Gastrocnemius medialis (tissue), 4 donors: ENCODE data around the gene MANSC4. TPM values are rescaled to one million over a fixed set of nuclear protein-coding genes. Genes with fewer than 3 reads are reported as not detected.

ENCODE experiments used
- ATAC-seq, 2 donors: fragments of 150-250 bp; one replicate each; pipeline ENCODE4 v1.9.1; 2016
- DNase-seq, 2 donors: peaks; one replicate each; pipeline ENCODE4 v3.0.0-alpha.2; 2019
- H3K27ac ChIP-seq, 4 donors: fragments of 200-600 bp; sonication (generic); 1 replicate in 1 of 4; 2 replicates in 3 of 4; pipeline ENCODE4 v1.5.1; 2016 to 2018; ENCODE audit warnings: mild to moderate bottlenecking in 2 of 4, moderate library complexity in 1 of 4
- H3K27me3 ChIP-seq, 3 donors: fragments of 200-600 bp; sonication (generic) in 2 of 3; 1 replicate in 1 of 3; 2 replicates in 2 of 3; pipeline versions ENCODE4 v1.5.1 to v1.6.0; 2016 to 2019; ENCODE audit warnings: mild to moderate bottlenecking in 1 of 3, moderate library complexity in 1 of 3
- H3K36me3 ChIP-seq, 2 donors: fragments of 200-600 bp; sonication (generic) in 1 of 2; one replicate each; pipeline ENCODE4 v1.5.1; 2017 to 2018
- H3K4me1 ChIP-seq, 2 donors: fragments of 200-600 bp; sonication (generic) in 1 of 2; one replicate each; pipeline ENCODE4 v1.5.1; 2016 to 2017; ENCODE audit warnings: mild to moderate bottlenecking in 2 of 2
- H3K4me3 ChIP-seq, 4 donors: fragments of 200-600 bp; sonication (generic) in 3 of 4; 1 replicate in 1 of 4; 2 replicates in 3 of 4; pipeline ENCODE4 v1.5.1; 2016 to 2019; ENCODE audit warnings: mild to moderate bottlenecking in 2 of 4
- H3K9me3 ChIP-seq, 3 donors: fragments of 200-600 bp; sonication (generic) in 2 of 3; 1 replicate in 1 of 3; 2 replicates in 2 of 3; pipeline ENCODE4 v1.5.1; 2016 to 2019
- CTCF ChIP-seq, 5 experiments: fragments of 450-650 bp in 3 of 5; fragments of 200-600 bp in 2 of 5; sonication (generic) in 2 of 5; IDR thresholded peaks in 4 of 5; conservative IDR thresholded peaks in 1 of 5; 1 replicate in 4 of 5; 2 replicates in 1 of 5; pipeline ENCODE4 v1.5.1; 2016 to 2019; ENCODE audit warnings: antibody characterized with exemption in 5 of 5, mild to moderate bottlenecking in 3 of 5, moderate library complexity in 3 of 5
- POLR2A ChIP-seq, 2 donors: fragments of 450-650 bp; IDR thresholded peaks; one replicate each; pipeline ENCODE4 v1.6.1; 2017; ENCODE audit warnings: antibody characterized with exemption in 2 of 2, mild to moderate bottlenecking in 2 of 2, moderate library complexity in 2 of 2
- in situ Hi-C, 4 donors: fragments of 200-750 bp; cut with MboI; loops; one replicate each; pipeline versions ENCODE4 v1.15.0 to v1.8.0; 2017; ENCODE audit warnings: low sequenced_read_pairs in 4 of 4
- intact Hi-C: fragments of 100-400 bp; cut with DNase I; formaldehyde crosslinking; loops from one replicate; pipeline ENCODE4 v1.15.1; 2023; ENCODE audit warnings: low total_unique reads
- total RNA-seq, 4 donors: library from RNA; depleted of rRNA; stranded (reverse); fragments of >200 nt; gene quantifications; one replicate each; pipeline versions ENCODE4 v1.1.0 to v1.2.3, GENCODE V29; 2016

MANSC4 gene
- total RNA-seq, 4 donors from 2014 or later = not detected

- no peaks in the 10 kb centered on the region for H3K4me1 ChIP-seq
- in situ Hi-C loops = no loop called here
- TF ChIP-seq POLR2A (IDR thresholded peaks at IDR 0.05) = no peak
- no peak for TF ChIP-seq CTCF (IDR thresholded peaks at IDR 0.05 in 4 of 5, conservative IDR thresholded peaks at IDR 0.05 in 1 of 5)
- no peaks in the 10 kb centered on the region for H3K27me3 ChIP-seq
- no peak overlapping the region for H3K4me3 ChIP-seq
- no peak overlapping the region for H3K27ac ChIP-seq
- DNase-seq (no peak), ATAC-seq (no peak)
- no peaks in the 10 kb centered on the region for H3K36me3 ChIP-seq
- no peaks in the 10 kb centered on the region for H3K9me3 ChIP-seq
- intact Hi-C loops = no loop called here
Measured at GRCh38 chr12:27812502-27812901, 32.5 kb upstream of the MANSC4 start.

- TF ChIP-seq POLR2A (IDR thresholded peaks at IDR 0.05) (no peak), CTCF (IDR thresholded peaks at IDR 0.05 in 4 of 5, conservative IDR thresholded peaks at IDR 0.05 in 1 of 5) (no peak)
- Histone ChIP-seq H3K36me3 (no peaks in the 10 kb centered on the region), H3K27ac (no peak overlapping the region), H3K4me3 (no peak overlapping the region), H3K27me3 (no peaks in the 10 kb centered on the region), H3K4me1 (no peaks in the 10 kb centered on the region), H3K9me3 (no peaks in the 10 kb centered on the region)
- ATAC-seq (no peak), DNase-seq (no peak)
- in situ Hi-C loops = no loop called here
- intact Hi-C loops = no loop called here
Measured at GRCh38 chr12:27810756-27811155, 30.7 kb upstream of the MANSC4 start.

GRCh38 chr12:27808841-27809240 is 28.8 kb upstream of the MANSC4 start:
- in situ Hi-C loops (no loop called here), intact Hi-C loops (no loop called here)
- DNase-seq (no peak), ATAC-seq (no peak)
- H3K36me3 ChIP-seq = no peaks in the 10 kb centered on the region
- no peak overlapping the region for H3K27ac ChIP-seq
- TF ChIP-seq CTCF (IDR thresholded peaks at IDR 0.05 in 4 of 5, conservative IDR thresholded peaks at IDR 0.05 in 1 of 5) = no peak
- no peak for TF ChIP-seq POLR2A (IDR thresholded peaks at IDR 0.05)
- H3K9me3 ChIP-seq = no peaks in the 10 kb centered on the region
- H3K4me3 ChIP-seq = no peak overlapping the region
- H3K4me1 ChIP-seq = no peaks in the 10 kb centered on the region
- H3K27me3 ChIP-seq = no peaks in the 10 kb centered on the region

- H3K27ac ChIP-seq = no peak overlapping the region
- no peaks in the 10 kb centered on the region for H3K27me3 ChIP-seq
- in situ Hi-C loops = no loop called here
- ATAC-seq (no peak), DNase-seq (no peak)
- intact Hi-C loops = no loop called here
- H3K4me3 ChIP-seq = no peak overlapping the region
- H3K4me1 ChIP-seq = no peaks in the 10 kb centered on the region
- no peaks in the 10 kb centered on the region for H3K9me3 ChIP-seq
- TF ChIP-seq POLR2A (IDR thresholded peaks at IDR 0.05) (no peak), CTCF (IDR thresholded peaks at IDR 0.05 in 4 of 5, conservative IDR thresholded peaks at IDR 0.05 in 1 of 5) (no peak)
- no peaks in the 10 kb centered on the region for H3K36me3 ChIP-seq
Measured at GRCh38 chr12:27807063-27807703, 27.1 kb upstream of the MANSC4 start.

GRCh38 chr12:27806259-27806658 is 26.2 kb upstream of the MANSC4 start:
- intact Hi-C loops = no loop called here
- in situ Hi-C loops = no loop called here
- Histone ChIP-seq H3K27me3 (no peaks in the 10 kb centered on the region), H3K4me1 (no peaks in the 10 kb centered on the region), H3K4me3 (no peak overlapping the region), H3K9me3 (no peaks in the 10 kb centered on the region), H3K27ac (no peak overlapping the region), H3K36me3 (no peaks in the 10 kb centered on the region)
- TF ChIP-seq CTCF (IDR thresholded peaks at IDR 0.05 in 4 of 5, conservative IDR thresholded peaks at IDR 0.05 in 1 of 5) (no peak), POLR2A (IDR thresholded peaks at IDR 0.05) (no peak)
- no peak for DNase-seq
- no peak for ATAC-seq
